ENCODE results near the gene CST11.

Gene CST11

DNA sequence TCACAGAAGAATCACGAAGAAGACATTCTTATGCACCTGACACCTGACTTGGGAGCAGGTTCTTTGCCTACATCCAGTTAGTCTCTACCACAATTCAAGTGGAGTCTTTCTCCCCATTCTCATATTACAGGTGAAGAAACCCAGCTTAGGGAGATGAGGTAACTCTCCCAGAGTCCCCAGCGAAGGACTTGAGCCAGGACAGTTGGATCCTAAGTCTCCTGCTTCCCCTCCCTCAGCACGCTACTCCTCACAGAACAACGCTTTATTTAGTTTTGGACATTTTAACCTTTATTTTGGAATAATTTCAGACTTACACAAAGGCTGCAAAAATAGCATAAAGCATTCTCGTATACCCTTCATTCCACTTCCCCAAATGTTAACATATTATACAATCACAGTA lies 14.0 kb downstream of the CST11 start:
- DNase-seq (ENCODE audit: low read depth) = no peak
- Histone ChIP-seq H3K36me3 (ENCODE audit: control insufficient read depth, insufficient read depth, low read length, severe bottlenecking) (no peaks in the 10 kb centered on the region), H3K4me1 (ENCODE audit: control insufficient read depth, insufficient read depth, low read length) (no peaks in the 10 kb centered on the region), H3K27me3 (replicated peaks; ENCODE audit: control insufficient read depth, insufficient read depth, low read length) (peaks cover 11% of the 10 kb centered on the region), H3K9ac (ENCODE audit: low read length) (no peak overlapping the region), H3K9me3 (ENCODE audit: control insufficient read depth, low read length) (peaks cover 7% of the 10 kb centered on the region), H3K4me3 (ENCODE audit: low read length) (no peak overlapping the region)

DNA sequence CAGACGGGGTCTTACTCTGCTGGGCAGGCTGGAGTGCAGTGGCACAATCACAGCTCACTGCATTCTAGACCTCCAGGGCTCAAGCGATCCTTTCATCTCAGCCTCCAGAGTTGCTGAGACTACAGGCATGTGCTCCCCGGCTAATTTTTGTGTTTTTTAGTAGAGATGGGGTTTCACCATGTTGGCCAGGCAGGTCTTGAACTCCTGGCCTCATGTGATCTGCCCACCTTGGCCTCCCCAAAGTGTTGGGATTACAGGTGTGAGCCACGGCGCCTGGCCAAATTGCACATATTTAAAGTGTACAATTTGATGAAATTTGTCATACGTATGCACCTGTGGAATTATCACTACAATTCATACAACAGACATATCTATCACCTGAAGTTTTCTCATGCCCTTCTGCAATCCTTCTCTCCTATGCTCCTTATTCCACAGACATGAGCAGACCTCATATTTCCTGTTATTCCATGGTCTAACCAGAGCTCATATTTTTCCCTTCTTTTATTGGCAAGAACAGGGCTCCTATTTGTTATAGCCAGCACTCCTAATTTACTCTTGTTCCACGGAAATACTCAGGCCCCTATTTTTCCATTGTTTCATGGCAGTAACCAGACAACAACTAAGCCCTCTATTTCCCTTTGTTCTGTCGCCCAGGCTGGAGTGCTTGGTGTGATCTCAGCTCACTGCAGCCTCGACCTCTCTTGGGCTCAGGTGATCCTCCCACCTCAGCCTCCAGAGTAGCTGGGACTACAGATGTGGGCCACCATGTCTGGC lies 15.4 kb downstream of the CST11 start:
- H3K4me1 ChIP-seq (ENCODE audit: control insufficient read depth, insufficient read depth, low read length) = no peaks in the 10 kb centered on the region
- H3K9ac ChIP-seq (ENCODE audit: low read length) = no peak overlapping the region
- no peak overlapping the region for H3K4me3 ChIP-seq (ENCODE audit: low read length)
- peaks cover 7% of the 10 kb centered on the region for H3K9me3 ChIP-seq (ENCODE audit: control insufficient read depth, low read length)
- no peak for DNase-seq (ENCODE audit: low read depth)
- H3K36me3 ChIP-seq (ENCODE audit: control insufficient read depth, insufficient read depth, low read length, severe bottlenecking) = no peaks in the 10 kb centered on the region
- peaks cover 11% of the 10 kb centered on the region for H3K27me3 ChIP-seq (replicated peaks; ENCODE audit: control insufficient read depth, insufficient read depth, low read length)

DNA sequence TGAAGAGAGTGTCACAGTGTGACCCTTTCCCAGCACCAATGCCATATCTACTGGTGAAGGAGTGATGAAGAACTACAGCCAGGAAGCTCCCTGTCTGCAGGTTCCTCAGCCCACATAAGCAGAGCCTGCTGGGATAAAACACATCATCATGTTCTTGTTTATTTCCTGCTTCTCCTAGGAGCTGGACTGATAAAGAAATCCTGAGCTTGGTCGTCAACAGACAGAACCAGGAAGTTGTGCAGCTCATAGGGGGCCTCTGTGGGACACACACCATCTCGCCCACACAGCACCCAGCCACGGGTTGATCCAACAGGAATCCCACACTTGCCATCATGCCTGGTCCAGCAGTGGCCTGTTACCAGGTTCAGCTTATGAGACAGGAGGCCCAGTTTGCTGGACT lies 16.0 kb downstream of the CST11 start:
- Histone ChIP-seq H3K9me3 (ENCODE audit: control insufficient read depth, low read length) (peaks cover 7% of the 10 kb centered on the region), H3K4me3 (ENCODE audit: low read length) (no peak overlapping the region), H3K36me3 (ENCODE audit: control insufficient read depth, insufficient read depth, low read length, severe bottlenecking) (no peaks in the 10 kb centered on the region), H3K27me3 (replicated peaks; ENCODE audit: control insufficient read depth, insufficient read depth, low read length) (peaks cover 11% of the 10 kb centered on the region), H3K4me1 (ENCODE audit: control insufficient read depth, insufficient read depth, low read length) (no peaks in the 10 kb centered on the region), H3K9ac (ENCODE audit: low read length) (no peak overlapping the region)
- DNase-seq (ENCODE audit: low read depth) = no peak

DNA sequence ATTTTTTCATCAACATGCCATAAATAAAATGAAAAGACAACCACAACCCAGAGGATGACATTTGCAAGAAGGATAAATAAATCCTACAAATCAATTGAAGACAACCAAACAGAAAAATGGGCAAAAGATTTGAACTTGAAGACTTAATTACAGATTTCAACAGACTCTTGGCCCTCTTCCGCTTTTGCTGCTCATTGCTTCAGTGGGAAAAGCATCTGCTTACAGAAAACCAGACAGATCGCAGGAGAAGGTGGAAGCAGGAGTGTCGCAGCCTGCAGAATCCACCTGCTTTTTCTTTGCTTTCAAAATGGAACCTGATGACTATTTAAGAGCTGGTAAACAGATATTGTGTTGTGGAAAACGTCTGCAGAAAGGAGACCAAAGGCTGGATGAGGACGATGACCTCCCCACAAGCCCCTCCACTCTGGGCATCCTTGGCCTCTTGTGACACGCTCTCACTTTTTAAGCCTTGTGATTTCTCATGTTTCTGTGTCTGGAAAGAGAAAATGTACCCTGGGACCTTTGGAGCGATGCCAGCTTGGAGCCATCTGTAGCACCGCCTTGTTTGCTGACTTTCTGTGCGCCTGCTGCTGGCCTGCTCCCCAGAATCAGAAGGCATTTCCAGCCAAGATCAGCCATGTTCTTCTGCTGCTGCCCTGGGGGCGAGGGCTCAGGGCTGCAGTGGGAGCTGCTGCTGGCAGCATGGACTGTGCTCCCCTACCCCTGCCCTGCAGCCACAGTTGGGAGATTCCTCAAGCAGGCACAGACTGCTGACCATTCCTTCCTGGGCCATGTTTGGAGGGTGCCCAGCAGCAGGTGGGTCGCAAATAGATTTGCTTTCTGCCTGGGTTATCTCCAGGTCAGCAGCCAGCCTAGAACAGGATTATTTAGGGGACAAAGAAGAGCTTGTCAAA lies 16.8 kb downstream of the CST11 start:
- DNase-seq (ENCODE audit: low read depth) = no peak
- peaks cover 7% of the 10 kb centered on the region for H3K9me3 ChIP-seq (ENCODE audit: control insufficient read depth, low read length)
- H3K4me3 ChIP-seq (ENCODE audit: low read length) = no peak overlapping the region
- no peaks in the 10 kb centered on the region for H3K4me1 ChIP-seq (ENCODE audit: control insufficient read depth, insufficient read depth, low read length)
- H3K27me3 ChIP-seq (replicated peaks; ENCODE audit: control insufficient read depth, insufficient read depth, low read length) = peaks cover 11% of the 10 kb centered on the region
- H3K36me3 ChIP-seq (ENCODE audit: control insufficient read depth, insufficient read depth, low read length, severe bottlenecking) = no peaks in the 10 kb centered on the region
- H3K9ac ChIP-seq (ENCODE audit: low read length) = no peak overlapping the region

DNA sequence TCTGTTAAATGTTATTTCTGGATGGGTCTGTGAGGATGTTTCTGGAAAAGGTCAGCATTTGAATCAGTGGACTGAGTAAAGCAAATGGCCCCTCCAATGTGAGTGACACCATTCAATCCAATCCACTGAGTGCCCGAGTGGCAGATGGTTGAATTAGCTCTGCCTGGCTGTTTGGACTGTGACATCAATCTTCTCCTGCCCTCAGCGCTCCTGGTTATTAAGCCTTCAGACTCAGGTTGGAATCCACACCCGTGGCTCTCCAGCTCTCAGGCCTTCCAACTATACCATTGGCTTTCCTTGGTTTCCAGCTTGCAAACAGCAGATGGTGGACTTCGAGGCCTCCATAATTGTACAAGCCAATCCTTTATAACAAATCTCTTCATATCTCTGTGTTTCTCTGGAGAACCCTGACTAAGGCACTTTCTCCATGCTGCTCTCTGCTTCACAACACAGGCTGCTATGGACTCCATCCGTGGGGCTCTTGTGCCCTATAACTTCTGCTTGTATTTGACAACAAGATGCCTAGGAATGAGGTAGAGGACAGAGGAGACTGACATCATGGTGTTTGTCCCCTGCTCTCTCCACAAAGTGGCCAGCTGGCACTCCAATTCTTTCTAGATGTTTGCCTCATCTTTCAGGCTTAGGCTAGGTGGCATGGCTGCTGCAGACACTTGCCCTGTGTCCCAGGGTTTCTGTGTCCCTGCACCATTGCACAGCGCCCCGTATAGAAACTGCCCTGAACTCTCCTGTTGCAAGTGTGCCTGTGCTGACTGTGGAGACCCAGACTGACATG lies 18.0 kb downstream of the CST11 start:
- H3K9ac ChIP-seq (ENCODE audit: low read length) = no peak overlapping the region
- H3K9me3 ChIP-seq (ENCODE audit: control insufficient read depth, low read length) = peaks cover 7% of the 10 kb centered on the region
- no peak for DNase-seq (ENCODE audit: low read depth)
- no peaks in the 10 kb centered on the region for H3K36me3 ChIP-seq (ENCODE audit: control insufficient read depth, insufficient read depth, low read length, severe bottlenecking)
- peaks cover 5% of the 10 kb centered on the region for H3K27me3 ChIP-seq (replicated peaks; ENCODE audit: control insufficient read depth, insufficient read depth, low read length)
- no peak overlapping the region for H3K4me3 ChIP-seq (ENCODE audit: low read length)
- no peaks in the 10 kb centered on the region for H3K4me1 ChIP-seq (ENCODE audit: control insufficient read depth, insufficient read depth, low read length)

DNA sequence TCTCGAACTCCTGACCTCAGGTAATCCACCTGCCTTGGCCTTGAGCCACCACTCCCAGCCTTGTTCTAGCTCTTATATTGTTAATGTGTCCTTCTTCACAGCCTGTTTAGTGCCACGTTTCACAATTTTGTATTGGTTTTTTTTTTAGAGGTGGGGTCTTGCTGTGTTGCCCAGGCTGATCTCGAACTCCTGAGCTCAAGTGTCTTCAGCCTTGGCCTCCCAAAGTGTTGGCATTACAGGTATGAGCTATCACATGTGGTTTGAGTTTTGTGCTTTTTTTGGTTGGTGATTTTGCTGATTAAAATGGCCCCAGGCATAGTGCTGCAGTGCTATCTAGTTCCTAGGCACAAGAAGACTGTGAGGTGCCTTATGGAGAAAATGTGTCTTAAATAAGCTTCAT lies 19.0 kb downstream of the CST11 start:
- Histone ChIP-seq H3K36me3 (ENCODE audit: control insufficient read depth, insufficient read depth, low read length, severe bottlenecking) (no peaks in the 10 kb centered on the region), H3K9ac (ENCODE audit: low read length) (no peak overlapping the region), H3K4me1 (ENCODE audit: control insufficient read depth, insufficient read depth, low read length) (no peaks in the 10 kb centered on the region), H3K27me3 (replicated peaks; ENCODE audit: control insufficient read depth, insufficient read depth, low read length) (peaks cover 5% of the 10 kb centered on the region), H3K9me3 (ENCODE audit: control insufficient read depth, low read length) (peaks cover 7% of the 10 kb centered on the region), H3K4me3 (ENCODE audit: low read length) (no peak overlapping the region)
- DNase-seq (ENCODE audit: low read depth) = no peak

DNA sequence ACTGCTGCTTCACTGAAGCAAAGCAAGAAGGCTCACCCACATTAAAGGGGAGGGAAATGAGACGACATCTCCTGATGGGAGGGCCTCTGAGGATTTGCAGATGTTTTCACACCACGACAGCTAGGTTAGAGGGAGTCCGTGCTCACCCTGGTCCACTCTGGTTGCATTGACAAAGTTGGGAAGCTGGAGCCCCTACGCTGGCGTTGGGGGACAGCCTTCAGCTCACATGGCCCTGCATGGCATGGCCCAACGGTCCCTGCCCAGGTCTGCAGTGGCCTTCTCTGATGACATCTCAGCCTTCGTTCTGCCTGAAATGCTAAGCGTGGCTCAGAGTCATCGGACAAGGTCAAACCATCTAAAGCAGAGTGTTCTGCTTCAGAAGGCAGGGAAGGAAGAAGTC lies 27.5 kb downstream of the CST11 start:
- Histone ChIP-seq H3K4me3 (ENCODE audit: low read length) (no peak overlapping the region), H3K36me3 (ENCODE audit: control insufficient read depth, insufficient read depth, low read length, severe bottlenecking) (no peaks in the 10 kb centered on the region), H3K27me3 (replicated peaks; ENCODE audit: control insufficient read depth, insufficient read depth, low read length) (peaks cover 8% of the 10 kb centered on the region), H3K4me1 (ENCODE audit: control insufficient read depth, insufficient read depth, low read length) (peaks cover 5% of the 10 kb centered on the region), H3K9me3 (ENCODE audit: control insufficient read depth, low read length) (no peaks in the 10 kb centered on the region), H3K9ac (ENCODE audit: low read length) (no peak overlapping the region)
- DNase-seq (ENCODE audit: low read depth) = no peak

DNA sequence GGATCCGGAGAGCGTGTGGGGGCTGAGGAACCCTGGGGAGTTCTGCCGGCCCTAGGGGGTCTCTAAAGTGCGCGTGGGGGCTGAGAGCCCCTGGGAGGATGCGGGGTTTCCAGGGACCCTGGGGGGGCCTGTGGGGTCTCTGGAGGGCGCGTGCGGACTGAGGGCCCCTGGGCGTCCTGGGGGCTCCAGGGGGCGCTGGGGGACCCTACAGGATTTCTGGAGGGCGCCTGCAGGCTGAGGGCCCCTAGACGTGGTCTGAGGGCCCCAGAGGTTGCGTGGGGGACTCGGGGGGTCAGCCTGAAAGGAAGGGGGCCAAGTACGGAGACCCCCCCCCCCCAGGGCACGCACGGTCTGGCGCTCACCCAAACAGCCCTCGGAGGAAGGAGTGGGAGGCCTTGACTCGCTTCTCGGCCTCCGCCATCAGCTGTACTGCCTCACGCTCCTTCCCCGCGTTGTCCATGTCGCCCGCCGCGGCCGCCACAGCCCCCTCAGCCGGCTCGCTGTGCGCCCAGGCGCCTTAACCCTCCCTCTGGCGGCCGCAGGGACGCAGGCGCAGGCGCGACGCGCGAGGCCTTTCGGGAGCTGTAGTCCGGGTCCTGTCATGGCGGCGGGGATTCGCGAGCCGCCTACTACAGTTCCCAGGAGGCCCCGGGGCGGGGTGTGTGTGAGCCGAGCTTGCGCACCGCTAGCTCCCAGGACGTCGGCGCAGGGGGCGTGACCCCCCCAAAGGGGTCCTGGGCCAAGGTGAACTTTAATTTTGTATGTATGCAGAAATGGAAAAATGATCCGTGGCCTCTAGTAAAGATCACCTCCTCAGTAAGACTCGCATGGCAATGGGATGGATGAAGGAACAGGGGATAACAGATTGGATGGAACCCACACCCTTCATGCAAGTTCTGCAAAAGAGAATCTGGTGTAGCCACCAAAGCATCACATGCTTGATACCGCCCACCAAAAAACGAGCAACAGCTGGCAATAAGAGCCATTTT lies 31.4 kb downstream of the CST11 start, which contains the start of gene NAPB:
Gene NAPB (minus strand): TSS at position 546 of the 989 bp plus-strand sequence. CDS start 86 bp downstream, at position 460.
- Histone ChIP-seq H3K4me1 (ENCODE audit: control insufficient read depth, insufficient read depth, low read length) (peaks cover 21% of the 10 kb centered on the region), H3K9ac (ENCODE audit: low read length) (peak within 1 kb of the TSS; percentile 98), H3K27me3 (replicated peaks; ENCODE audit: control insufficient read depth, insufficient read depth, low read length) (peaks cover 8% of the 10 kb centered on the region), H3K9me3 (ENCODE audit: control insufficient read depth, low read length) (no peaks in the 10 kb centered on the region), H3K36me3 (ENCODE audit: control insufficient read depth, insufficient read depth, low read length, severe bottlenecking) (no peaks in the 10 kb centered on the region), H3K4me3 (ENCODE audit: low read length) (peak within 1 kb of the TSS; percentile 87)
- peak; percentile 98 for DNase-seq (ENCODE audit: low read depth)

DNA sequence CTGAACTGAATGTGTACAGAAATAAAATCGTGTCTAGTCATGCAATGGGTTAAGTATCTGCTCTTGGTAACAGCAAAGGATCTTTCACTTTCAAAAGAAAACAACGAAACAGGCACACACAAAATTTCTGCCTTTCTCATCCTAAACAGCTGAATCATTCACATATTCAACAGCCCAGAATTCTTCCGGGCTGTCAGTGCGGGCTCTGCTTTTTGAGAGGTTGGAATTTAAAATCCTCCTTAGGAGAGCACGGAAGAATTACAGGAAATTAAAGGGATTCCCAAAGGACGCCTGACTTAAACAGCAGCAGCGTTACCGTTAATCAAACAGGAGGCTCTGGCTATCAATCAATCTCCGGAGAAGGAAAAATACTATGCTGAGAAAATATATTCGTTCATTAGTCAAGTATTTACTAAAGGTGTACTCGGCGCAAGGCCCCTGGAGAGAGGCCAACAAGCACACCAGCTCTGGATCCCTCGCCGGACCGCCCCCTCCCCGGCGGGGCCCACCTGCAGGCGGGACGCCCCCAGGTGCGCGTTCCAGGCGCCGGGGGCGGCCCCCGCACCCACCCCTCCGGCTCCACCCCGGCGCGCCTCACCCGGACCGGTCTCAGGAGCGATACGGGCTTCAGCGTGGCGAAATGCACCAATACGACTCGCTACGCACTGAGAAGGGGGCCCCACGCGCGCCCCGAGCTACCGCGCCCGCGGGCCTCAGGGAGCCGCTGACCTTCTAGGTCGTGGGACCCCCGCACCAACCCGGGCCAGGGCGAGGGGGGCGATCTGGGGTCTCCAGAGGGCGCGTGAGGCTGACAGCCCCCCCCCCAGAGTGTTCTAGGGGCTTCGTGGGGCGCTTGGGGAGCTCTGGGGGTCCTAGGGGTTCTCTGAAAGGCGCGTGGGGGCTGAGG lies 32.4 kb downstream of the CST11 start:
- H3K9ac ChIP-seq (ENCODE audit: low read length) = peak overlapping the region; percentile 98
- H3K27me3 ChIP-seq (replicated peaks; ENCODE audit: control insufficient read depth, insufficient read depth, low read length) = peaks cover 7% of the 10 kb centered on the region
- peak; percentile 84 for DNase-seq (ENCODE audit: low read depth)
- no peaks in the 10 kb centered on the region for H3K9me3 ChIP-seq (ENCODE audit: control insufficient read depth, low read length)
- H3K4me1 ChIP-seq (ENCODE audit: control insufficient read depth, insufficient read depth, low read length) = peaks cover 21% of the 10 kb centered on the region
- peak overlapping the region; percentile 87 for H3K4me3 ChIP-seq (ENCODE audit: low read length)
- H3K36me3 ChIP-seq (ENCODE audit: control insufficient read depth, insufficient read depth, low read length, severe bottlenecking) = no peaks in the 10 kb centered on the region
